ENCODE measurements around the gene ADK.

The ADK gene

GRCh38 chr10:74160013-74160412, 9.0 kb downstream of the ADK start:
- no peak overlapping the region for H3K4me3 Mint-ChIP-seq
- H3K9me3 Mint-ChIP-seq: no peaks in the 10 kb centered on the region
- ATAC-seq: no peak
- H3K4me1 Mint-ChIP-seq: peaks cover 28% of the 10 kb centered on the region
- H3K36me3 Mint-ChIP-seq (ENCODE audit: low read depth): peaks cover 3% of the 10 kb centered on the region
- H3K27me3 Mint-ChIP-seq: no peaks in the 10 kb centered on the region
- no peak overlapping the region for H3K27ac Mint-ChIP-seq
- no peak for DNase-seq

GRCh38 chr10:74163319-74164068, 12.5 kb downstream of the ADK start:
- Mint-ChIP-seq H3K4me3 (no peak overlapping the region), H3K27ac (no peak overlapping the region), H3K4me1 (peaks cover 34% of the 10 kb centered on the region), H3K9me3 (no peaks in the 10 kb centered on the region), H3K36me3 (ENCODE audit: low read depth) (peaks cover 3% of the 10 kb centered on the region), H3K27me3 (no peaks in the 10 kb centered on the region)
- DNase-seq: no peak
- no peak for ATAC-seq

- no peak overlapping the region for H3K27ac Mint-ChIP-seq
- no peak for ATAC-seq
- H3K9me3 Mint-ChIP-seq: no peaks in the 10 kb centered on the region
- no peaks in the 10 kb centered on the region for H3K27me3 Mint-ChIP-seq
- no peak overlapping the region for H3K4me3 Mint-ChIP-seq
- no peak for DNase-seq
- peaks cover 1% of the 10 kb centered on the region for H3K36me3 Mint-ChIP-seq (ENCODE audit: low read depth)
- peaks cover 46% of the 10 kb centered on the region for H3K4me1 Mint-ChIP-seq
Observed at GRCh38 chr10:74164716-74165529, 13.9 kb downstream of the ADK start.

GRCh38 chr10:74165530-74165901, 14.5 kb downstream of the ADK start:
- H3K4me3 Mint-ChIP-seq: no peak overlapping the region
- H3K36me3 Mint-ChIP-seq (ENCODE audit: low read depth): peaks cover 1% of the 10 kb centered on the region
- no peaks in the 10 kb centered on the region for H3K27me3 Mint-ChIP-seq
- peak overlapping the region; percentile 3 for H3K27ac Mint-ChIP-seq
- DNase-seq: no peak
- no peaks in the 10 kb centered on the region for H3K9me3 Mint-ChIP-seq
- H3K4me1 Mint-ChIP-seq: peaks cover 46% of the 10 kb centered on the region
- no peak for ATAC-seq

- no peak for ATAC-seq
- Mint-ChIP-seq H3K9me3 (no peaks in the 10 kb centered on the region), H3K27me3 (no peaks in the 10 kb centered on the region), H3K27ac (no peak overlapping the region), H3K36me3 (ENCODE audit: low read depth) (peaks cover 1% of the 10 kb centered on the region), H3K4me1 (peaks cover 43% of the 10 kb centered on the region), H3K4me3 (no peak overlapping the region)
- no peak for DNase-seq
Observed at GRCh38 chr10:74167443-74167842, 16.4 kb downstream of the ADK start.

- Mint-ChIP-seq H3K27ac (no peak overlapping the region), H3K4me1 (peaks cover 36% of the 10 kb centered on the region), H3K9me3 (no peaks in the 10 kb centered on the region), H3K36me3 (ENCODE audit: low read depth) (no peaks in the 10 kb centered on the region), H3K27me3 (no peaks in the 10 kb centered on the region), H3K4me3 (no peak overlapping the region)
- DNase-seq (no peak), ATAC-seq (no peak)
Observed at GRCh38 chr10:74171625-74172024, 20.6 kb downstream of the ADK start.

- H3K36me3 Mint-ChIP-seq (ENCODE audit: low read depth): peaks cover 7% of the 10 kb centered on the region
- peaks cover 40% of the 10 kb centered on the region for H3K4me1 Mint-ChIP-seq
- ATAC-seq: no peak
- no peaks in the 10 kb centered on the region for H3K27me3 Mint-ChIP-seq
- no peak overlapping the region for H3K4me3 Mint-ChIP-seq
- DNase-seq: no peak
- no peaks in the 10 kb centered on the region for H3K9me3 Mint-ChIP-seq
- H3K27ac Mint-ChIP-seq: peak overlapping the region; percentile 27
Observed at GRCh38 chr10:74174521-74174920, 23.5 kb downstream of the ADK start.

GRCh38 chr10:74175510-74176379, 24.7 kb downstream of the ADK start:
- Mint-ChIP-seq H3K9me3 (no peaks in the 10 kb centered on the region), H3K4me1 (peaks cover 46% of the 10 kb centered on the region), H3K4me3 (peak overlapping the region; percentile 94), H3K36me3 (ENCODE audit: low read depth) (peaks cover 10% of the 10 kb centered on the region), H3K27me3 (no peaks in the 10 kb centered on the region), H3K27ac (peak overlapping the region; percentile 96)
- DNase-seq: no peak
- no peak for ATAC-seq

GRCh38 chr10:74176380-74177139, 25.5 kb downstream of the ADK start:
- peak; percentile 98 for ATAC-seq
- DNase-seq: peak; percentile 95
- H3K27ac Mint-ChIP-seq: peak overlapping the region; percentile 96
- H3K4me1 Mint-ChIP-seq: peaks cover 55% of the 10 kb centered on the region
- H3K36me3 Mint-ChIP-seq (ENCODE audit: low read depth): peaks cover 10% of the 10 kb centered on the region
- no peaks in the 10 kb centered on the region for H3K9me3 Mint-ChIP-seq
- no peaks in the 10 kb centered on the region for H3K27me3 Mint-ChIP-seq
- peak overlapping the region; percentile 94 for H3K4me3 Mint-ChIP-seq

- Mint-ChIP-seq H3K4me3 (peak overlapping the region; percentile 94), H3K9me3 (no peaks in the 10 kb centered on the region), H3K27me3 (no peaks in the 10 kb centered on the region), H3K36me3 (ENCODE audit: low read depth) (peaks cover 11% of the 10 kb centered on the region), H3K27ac (peak overlapping the region; percentile 96), H3K4me1 (peaks cover 60% of the 10 kb centered on the region)
- ATAC-seq: peak; percentile 17
- DNase-seq: peak; percentile 49
Observed at GRCh38 chr10:74177140-74177677, 26.2 kb downstream of the ADK start.

GRCh38 chr10:74178042-74178791, 27.2 kb downstream of the ADK start:
- peaks cover 66% of the 10 kb centered on the region for H3K4me1 Mint-ChIP-seq
- peak overlapping the region; percentile 94 for H3K4me3 Mint-ChIP-seq
- H3K27ac Mint-ChIP-seq: no peak overlapping the region
- DNase-seq (no peak), ATAC-seq (no peak)
- no peaks in the 10 kb centered on the region for H3K9me3 Mint-ChIP-seq
- no peaks in the 10 kb centered on the region for H3K27me3 Mint-ChIP-seq
- H3K36me3 Mint-ChIP-seq (ENCODE audit: low read depth): peaks cover 11% of the 10 kb centered on the region

GRCh38 chr10:74179111-74179710, 28.2 kb downstream of the ADK start:
- ATAC-seq (no peak), DNase-seq (no peak)
- H3K4me3 Mint-ChIP-seq: peak overlapping the region; percentile 94
- H3K4me1 Mint-ChIP-seq: peaks cover 66% of the 10 kb centered on the region
- peaks cover 11% of the 10 kb centered on the region for H3K36me3 Mint-ChIP-seq (ENCODE audit: low read depth)
- H3K27ac Mint-ChIP-seq: peak overlapping the region; percentile 69
- H3K9me3 Mint-ChIP-seq: no peaks in the 10 kb centered on the region
- no peaks in the 10 kb centered on the region for H3K27me3 Mint-ChIP-seq

GRCh38 chr10:74186678-74187077, 35.7 kb downstream of the ADK start:
- Mint-ChIP-seq H3K4me1 (peaks cover 60% of the 10 kb centered on the region), H3K4me3 (no peak overlapping the region), H3K9me3 (no peaks in the 10 kb centered on the region), H3K27me3 (no peaks in the 10 kb centered on the region), H3K27ac (no peak overlapping the region), H3K36me3 (ENCODE audit: low read depth) (peaks cover 15% of the 10 kb centered on the region)
- no peak for DNase-seq
- ATAC-seq: no peak

Measured in activated naive CD8-positive, alpha-beta T cell treated with anti-CD3 and anti-CD28 coated beads, Interleukin-2, amount 50 U/mL, for 24 hours (primary cell).